Measurements from ENCODE around the gene SGPP2. TPM values are rescaled to one million over a fixed set of nuclear protein-coding genes. Genes with fewer than 3 reads are reported as not detected.

The SGPP2 gene
- total RNA-seq, 4 donors from 2014 or later: 38.7 to 61.3 (median 59.0) TPM

DNA sequence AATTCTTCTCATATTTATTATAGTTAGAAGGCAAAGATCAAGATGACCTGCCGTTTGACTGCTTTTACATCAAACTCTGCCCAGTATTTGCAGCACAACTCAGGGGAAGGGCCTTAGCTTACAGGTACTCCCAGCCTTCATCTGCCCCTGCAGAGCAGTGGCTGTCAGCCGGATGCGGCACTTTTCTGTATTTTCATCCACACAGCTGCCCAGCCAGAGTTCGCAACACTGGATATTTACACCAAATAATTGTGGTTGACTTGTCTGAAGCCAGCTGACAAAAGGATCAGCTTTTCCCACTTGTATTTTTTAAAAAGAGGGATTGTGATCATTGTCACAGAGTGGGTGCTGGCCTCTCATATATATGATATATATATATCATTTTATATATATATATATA, 136.8 kb downstream of the SGPP2 start:
- H3K4me3 ChIP-seq (ENCODE audit: low read depth, poor library complexity, severe bottlenecking): no peak overlapping the region
- WGBS, 2 donors: 92 to 96% methylated on average over 4 of the region's 4 CpGs
- no peak for TF ChIP-seq POLR2A (IDR thresholded peaks at IDR 0.05)
- TF ChIP-seq, protein P1, sequence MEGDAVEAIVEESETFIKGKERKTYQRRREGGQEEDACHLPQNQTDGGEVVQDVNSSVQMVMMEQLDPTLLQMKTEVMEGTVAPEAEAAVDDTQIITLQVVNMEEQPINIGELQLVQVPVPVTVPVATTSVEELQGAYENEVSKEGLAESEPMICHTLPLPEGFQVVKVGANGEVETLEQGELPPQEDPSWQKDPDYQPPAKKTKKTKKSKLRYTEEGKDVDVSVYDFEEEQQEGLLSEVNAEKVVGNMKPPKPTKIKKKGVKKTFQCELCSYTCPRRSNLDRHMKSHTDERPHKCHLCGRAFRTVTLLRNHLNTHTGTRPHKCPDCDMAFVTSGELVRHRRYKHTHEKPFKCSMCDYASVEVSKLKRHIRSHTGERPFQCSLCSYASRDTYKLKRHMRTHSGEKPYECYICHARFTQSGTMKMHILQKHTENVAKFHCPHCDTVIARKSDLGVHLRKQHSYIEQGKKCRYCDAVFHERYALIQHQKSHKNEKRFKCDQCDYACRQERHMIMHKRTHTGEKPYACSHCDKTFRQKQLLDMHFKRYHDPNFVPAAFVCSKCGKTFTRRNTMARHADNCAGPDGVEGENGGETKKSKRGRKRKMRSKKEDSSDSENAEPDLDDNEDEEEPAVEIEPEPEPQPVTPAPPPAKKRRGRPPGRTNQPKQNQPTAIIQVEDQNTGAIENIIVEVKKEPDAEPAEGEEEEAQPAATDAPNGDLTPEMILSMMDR (IDR thresholded peaks at IDR 0.05): no peak
- intact Hi-C loops (cut with DNase I; ENCODE audit: low total_unique reads): no loop called here
- DNase-seq (ENCODE audit: low spot score in 2 of 2): no peak

DNA sequence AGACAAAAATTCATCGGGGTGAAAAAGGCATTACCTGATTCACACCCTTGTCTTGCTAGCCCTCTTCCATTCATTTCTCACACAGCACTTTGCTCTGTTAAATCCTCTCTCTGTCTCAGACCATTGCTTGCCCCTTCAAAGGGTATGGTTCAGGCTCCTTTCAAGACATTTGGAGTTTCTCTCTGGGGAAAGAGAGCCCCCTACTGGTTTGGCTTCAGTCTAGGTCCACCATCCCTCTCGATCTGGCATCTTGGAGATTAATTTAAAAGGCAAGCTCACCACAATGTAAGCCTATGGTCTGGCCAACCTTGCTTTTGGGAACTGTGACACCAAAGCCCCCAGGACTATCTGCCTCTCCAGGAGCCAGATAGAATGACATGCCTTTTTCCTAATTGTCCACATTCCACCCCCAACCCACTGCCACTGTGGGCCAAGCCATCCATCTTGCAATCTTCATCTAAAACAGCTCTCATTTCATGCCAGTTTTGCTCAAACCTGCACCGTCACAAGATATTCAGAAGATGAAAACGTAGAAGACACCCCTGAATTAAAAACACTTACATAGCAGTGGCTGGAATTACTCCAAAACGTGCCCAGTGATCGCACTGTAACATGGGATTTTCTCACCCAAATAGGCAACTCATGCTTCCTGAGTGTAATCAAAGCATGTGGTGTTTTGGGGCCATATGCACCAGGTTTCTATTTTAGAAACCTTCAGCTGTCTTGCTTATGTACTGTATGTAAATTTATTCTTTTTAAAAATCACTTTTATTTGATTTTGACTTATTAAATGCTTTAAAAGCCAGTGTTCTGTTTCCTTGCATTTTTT, 137.7 kb downstream of the SGPP2 start:
- no peak for TF ChIP-seq POLR2A (IDR thresholded peaks at IDR 0.05)
- TF ChIP-seq, protein P1 (IDR thresholded peaks at IDR 0.05): no peak
- WGBS, 2 donors: 52 to 59% methylated on average over 6 of the region's 6 CpGs
- H3K4me3 ChIP-seq (ENCODE audit: low read depth, poor library complexity, severe bottlenecking): no peak overlapping the region
- intact Hi-C loops (cut with DNase I; ENCODE audit: low total_unique reads): no loop called here
- DNase-seq (ENCODE audit: low spot score in 2 of 2): peak in 1 of 2 donors; percentile 30

DNA sequence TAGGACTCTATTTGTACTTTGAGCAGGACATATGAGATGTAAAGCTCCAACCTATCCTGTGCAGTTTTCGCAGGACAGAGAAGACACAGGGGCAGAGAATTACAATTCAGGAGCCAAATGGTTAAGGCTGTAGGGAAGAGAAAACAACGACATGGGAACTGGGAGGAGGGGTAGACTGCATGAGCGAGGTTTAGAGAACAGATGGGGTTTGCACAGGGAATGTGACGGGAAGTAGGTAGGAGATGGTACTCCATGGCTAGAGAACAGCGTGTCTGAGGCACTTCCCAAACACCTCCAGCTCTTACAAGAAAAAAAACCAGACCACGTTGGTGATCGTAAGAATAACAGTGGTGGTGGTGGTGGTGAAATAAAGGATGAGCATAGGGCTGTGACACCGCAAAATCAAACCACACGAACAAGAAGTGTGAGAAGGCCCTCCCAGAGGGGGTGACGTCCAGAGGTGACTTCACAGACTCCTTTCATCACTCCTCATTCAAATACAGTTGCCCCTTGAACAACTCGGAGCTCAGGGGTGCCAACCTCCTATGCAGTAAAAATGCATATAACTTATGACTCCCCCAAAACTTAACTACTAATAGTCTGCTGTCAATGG, 138.9 kb downstream of the SGPP2 start:
- H3K4me3 ChIP-seq (ENCODE audit: low read depth, poor library complexity, severe bottlenecking): no peak overlapping the region
- no peak for DNase-seq (ENCODE audit: low spot score in 2 of 2)
- TF ChIP-seq, protein P1 (IDR thresholded peaks at IDR 0.05): no peak
- no peak for TF ChIP-seq POLR2A (IDR thresholded peaks at IDR 0.05)
- intact Hi-C loops (cut with DNase I; ENCODE audit: low total_unique reads): no loop called here
- WGBS, 2 donors: 73 to 76% methylated on average over 11 of the region's 11 CpGs

DNA sequence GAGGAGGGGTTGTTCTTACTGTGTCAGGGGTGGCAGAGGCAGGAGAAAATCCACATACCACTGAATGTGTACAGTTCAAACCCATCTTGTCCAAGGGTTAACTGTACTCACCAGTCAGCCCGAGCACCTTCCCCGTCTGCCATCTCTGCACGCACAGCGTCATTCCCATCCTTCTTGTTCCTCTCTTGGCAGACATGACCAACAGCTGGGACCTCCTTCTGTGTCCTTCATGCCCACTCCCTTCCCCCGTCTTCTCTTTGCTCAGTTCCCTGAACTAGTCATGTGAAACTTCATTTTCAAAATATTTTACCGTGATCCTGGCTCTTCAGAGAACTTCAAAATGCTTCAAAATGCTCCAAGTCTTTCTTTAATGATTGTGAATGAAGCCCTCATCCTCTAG, 139.6 kb downstream of the SGPP2 start:
- H3K4me3 ChIP-seq (ENCODE audit: low read depth, poor library complexity, severe bottlenecking): no peak overlapping the region
- DNase-seq (ENCODE audit: low spot score in 2 of 2): no peak
- TF ChIP-seq, protein P1 (IDR thresholded peaks at IDR 0.05): no peak
- WGBS, 2 donors: 87 to 90% methylated on average over 6 of the region's 6 CpGs
- intact Hi-C loops (cut with DNase I; ENCODE audit: low total_unique reads): no loop called here

DNA sequence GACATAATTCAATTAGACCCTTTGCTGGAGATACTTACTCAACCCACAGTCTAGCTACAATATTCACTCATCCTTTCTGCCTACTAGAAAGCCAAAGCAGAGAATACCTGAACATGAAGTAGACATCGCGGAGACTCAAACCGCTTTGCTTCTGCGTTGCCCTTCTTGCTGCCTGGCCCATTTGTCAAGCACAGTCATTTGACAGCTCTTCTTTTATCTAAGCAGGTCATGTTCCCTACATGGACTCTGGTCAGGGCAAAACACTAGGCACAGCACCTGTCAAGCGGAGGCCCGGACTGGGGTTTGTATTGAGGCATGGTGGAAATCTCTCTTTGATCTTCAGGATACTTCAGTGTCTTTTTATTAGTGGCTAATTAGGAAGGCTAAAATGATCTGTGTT, 141.9 kb downstream of the SGPP2 start:
- no peak for DNase-seq (ENCODE audit: low spot score in 2 of 2)
- intact Hi-C loops (cut with DNase I; ENCODE audit: low total_unique reads): loop anchor here (5.0 kb wide), 1 partner anchor 249 kb away; no protein-coding TSS in a partner anchor
- TF ChIP-seq, protein P1 (IDR thresholded peaks at IDR 0.05): no peak
- TF ChIP-seq POLR2A (IDR thresholded peaks at IDR 0.05): no peak
- no peak overlapping the region for H3K4me3 ChIP-seq (ENCODE audit: low read depth, poor library complexity, severe bottlenecking)
- 94 to 96% methylated on average over 6 of the region's 6 CpGs for WGBS, 2 donors
